ENCODE measurements around the gene ACTRT2.

Gene ACTRT2

GRCh38 chr1:3015744-3016143, 5.5 kb upstream of the ACTRT2 start:
- DNase-seq (ENCODE audit: extremely low read depth in 1 of 2, low read depth in 1 of 2), result no peak

DNA sequence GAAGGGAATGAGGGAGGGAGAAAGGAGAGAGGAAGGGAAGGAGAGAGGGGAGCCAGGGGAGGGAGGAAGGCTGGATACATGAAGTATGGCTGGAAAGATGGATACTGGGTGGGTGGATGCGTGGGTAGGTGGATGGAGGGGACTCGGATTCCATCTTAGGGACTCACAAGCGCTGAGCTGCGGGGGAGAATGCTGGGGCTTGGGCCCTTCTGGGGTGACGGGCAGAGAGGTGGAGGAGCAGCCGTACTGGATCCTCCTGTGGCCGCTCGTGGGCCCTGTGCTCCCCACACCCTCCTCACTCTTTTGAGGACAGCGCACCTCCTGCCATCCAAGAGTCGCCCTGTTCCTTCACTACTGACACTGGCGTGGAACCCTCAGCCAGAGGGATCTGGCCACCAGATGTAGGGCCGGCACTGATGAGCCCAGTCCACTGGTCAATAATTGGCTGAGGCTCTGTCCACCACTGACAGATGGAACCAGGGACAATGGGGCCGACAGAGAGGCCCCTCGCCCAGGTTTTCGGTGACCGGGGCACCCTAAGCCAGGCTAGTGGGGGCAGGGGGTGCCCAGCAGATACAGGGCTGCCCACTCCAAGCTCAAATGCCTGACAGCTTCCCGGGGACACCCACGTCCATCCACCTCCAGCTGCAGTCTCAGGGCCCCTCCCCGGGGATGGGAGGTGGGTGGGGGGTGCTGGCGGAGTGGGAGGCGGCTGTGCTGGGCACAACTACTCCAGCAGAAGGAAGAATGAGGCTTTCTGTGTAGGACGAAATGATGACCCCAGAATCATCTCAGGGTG, 4.4 kb upstream of the ACTRT2 start:
- DNase-seq (ENCODE audit: extremely low read depth in 1 of 2, low read depth in 1 of 2), result no peak

GRCh38 chr1:3017440-3018050, 3.7 kb upstream of the ACTRT2 start:
- no peak for DNase-seq (ENCODE audit: extremely low read depth in 1 of 2, low read depth in 1 of 2)

DNA sequence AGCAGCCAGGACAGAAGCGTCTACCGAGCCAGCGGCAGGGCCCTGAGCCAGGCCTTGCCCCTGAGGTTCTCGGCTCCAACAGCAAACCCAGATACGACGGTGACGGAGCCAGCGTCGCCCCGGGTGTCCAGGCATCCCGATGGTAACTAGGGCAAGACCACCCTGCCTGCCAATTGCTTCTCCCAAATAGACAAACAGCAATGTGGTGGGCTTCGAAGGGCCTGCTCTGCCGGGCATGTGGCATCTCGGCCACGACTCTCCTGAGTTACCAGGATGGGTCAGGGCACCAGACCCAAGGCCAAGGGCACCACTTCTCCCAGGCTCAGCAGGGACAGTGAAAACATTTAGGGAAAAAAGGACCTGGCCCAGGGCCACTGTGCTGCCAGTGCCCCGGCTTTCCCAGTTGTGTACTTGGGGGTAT, 3.2 kb upstream of the ACTRT2 start:
- no peak for DNase-seq (ENCODE audit: extremely low read depth in 1 of 2, low read depth in 1 of 2)

- no peak for DNase-seq (ENCODE audit: extremely low read depth in 1 of 2, low read depth in 1 of 2)
These were observed 2.7 kb upstream of the ACTRT2 start for GRCh38 chr1:3018576-3018975.

GRCh38 chr1:3019007-3019515, 2.2 kb upstream of the ACTRT2 start:
- DNase-seq (ENCODE audit: extremely low read depth in 1 of 2, low read depth in 1 of 2), result no peak

GRCh38 chr1:3019516-3020051, 1.7 kb upstream of the ACTRT2 start:
- DNase-seq (ENCODE audit: extremely low read depth in 1 of 2, low read depth in 1 of 2), result no peak

- DNase-seq (ENCODE audit: extremely low read depth in 1 of 2, low read depth in 1 of 2), result no peak
These were observed 881 bp upstream of the ACTRT2 start for GRCh38 chr1:3020263-3020909.

DNA sequence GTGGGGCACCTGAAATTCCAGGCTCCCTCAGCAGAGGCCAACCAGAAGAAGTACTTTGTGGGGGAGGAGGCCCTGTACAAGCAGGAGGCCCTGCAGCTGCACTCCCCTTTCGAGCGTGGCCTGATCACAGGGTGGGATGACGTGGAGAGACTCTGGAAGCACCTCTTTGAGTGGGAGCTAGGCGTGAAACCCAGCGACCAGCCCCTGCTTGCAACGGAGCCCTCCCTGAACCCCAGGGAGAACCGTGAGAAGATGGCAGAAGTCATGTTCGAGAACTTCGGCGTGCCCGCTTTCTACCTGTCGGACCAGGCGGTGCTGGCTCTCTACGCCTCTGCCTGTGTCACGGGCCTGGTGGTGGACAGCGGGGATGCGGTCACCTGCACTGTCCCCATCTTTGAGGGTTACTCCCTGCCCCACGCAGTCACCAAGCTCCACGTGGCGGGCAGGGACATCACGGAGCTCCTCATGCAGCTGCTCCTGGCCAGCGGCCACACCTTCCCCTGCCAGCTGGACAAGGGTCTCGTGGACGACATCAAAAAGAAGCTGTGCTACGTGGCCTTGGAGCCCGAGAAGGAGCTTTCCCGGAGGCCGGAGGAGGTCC, 634 bp downstream of the ACTRT2 start:
- DNase-seq (ENCODE audit: extremely low read depth in 1 of 2, low read depth in 1 of 2), result no peak

GRCh38 chr1:3022511-3022973, 1.3 kb downstream of the ACTRT2 start:
- DNase-seq (ENCODE audit: extremely low read depth in 1 of 2, low read depth in 1 of 2), result no peak

DNA sequence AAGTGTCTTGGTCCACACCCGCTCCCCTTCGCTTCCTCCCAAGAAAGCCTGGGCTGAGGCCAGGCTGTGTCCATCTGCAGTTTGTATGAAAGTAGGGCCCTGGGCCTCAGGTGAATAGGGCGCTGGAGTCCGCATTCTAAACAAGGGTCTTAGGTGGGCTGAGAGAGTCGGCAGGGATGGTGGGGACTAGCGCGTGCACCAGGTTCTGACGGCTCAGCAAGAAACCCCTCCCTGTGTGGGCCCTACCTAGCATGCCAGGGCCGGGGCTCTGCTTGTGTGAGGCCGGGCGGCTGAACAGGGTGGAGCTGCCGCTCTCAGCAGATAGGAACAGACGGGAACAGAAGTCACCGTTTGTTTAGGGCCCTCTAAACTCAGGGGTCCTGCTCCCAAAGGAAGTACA, 1.7 kb downstream of the ACTRT2 start:
- no peak for DNase-seq (ENCODE audit: extremely low read depth in 1 of 2, low read depth in 1 of 2)

DNA sequence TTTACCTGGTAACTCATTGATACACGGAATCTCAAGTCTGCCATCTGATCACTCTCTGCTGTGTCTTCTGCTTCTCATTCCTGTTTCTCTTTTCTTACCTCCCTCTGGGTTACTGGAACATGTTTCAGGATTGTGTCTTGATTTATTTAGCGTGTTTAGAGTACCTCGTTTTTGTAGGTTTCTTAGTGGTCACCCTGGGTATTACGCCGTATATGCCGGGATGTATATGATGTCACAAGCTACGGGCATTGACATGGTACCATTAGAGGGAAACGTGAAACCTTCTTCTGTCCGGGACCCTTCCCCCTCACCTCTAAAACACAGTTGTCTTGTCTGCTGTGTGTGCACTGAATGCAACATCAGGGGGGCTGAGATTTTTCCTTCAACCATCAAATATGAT, 2.8 kb downstream of the ACTRT2 start:
- no peak for DNase-seq (ENCODE audit: extremely low read depth in 1 of 2, low read depth in 1 of 2)

DNA sequence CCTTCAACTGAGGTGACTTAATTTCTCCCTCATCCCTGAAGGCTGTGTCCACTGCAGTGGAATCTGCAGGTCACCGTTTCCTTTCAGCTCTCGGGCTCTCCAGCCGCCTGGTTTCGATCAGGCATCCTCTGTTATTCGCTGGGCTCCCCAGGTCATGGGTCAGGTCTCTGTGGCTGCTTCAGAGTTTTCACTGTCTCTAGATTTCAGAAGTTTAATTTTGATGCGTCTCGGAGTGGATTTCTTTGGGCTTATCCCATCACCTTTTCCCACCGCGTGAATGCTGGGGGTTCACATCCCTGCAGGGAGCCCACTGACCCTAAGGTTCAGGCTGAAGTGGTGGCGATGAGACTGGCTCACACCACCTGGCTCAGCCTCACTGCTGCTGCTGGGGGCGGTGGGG, 3.3 kb downstream of the ACTRT2 start:
- DNase-seq (ENCODE audit: extremely low read depth in 1 of 2, low read depth in 1 of 2), result no peak

DNA sequence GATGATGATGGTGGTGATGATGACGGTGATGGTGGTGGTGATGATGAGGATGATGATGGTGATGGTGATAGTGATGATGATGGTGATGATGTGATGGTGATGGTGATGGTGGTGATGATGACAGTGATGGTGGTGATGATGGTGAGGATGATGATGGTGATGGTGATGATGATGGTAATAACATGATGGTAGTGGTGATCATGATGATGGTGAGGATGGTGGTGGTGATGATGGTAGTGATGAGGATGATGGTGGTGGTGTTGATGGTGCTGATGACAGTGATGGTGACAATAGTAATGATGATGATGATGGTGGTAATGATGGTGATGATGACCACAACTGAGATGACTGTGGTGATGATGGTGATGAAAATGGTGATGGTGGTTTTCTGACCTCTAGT, 4.9 kb downstream of the ACTRT2 start:
- DNase-seq (ENCODE audit: extremely low read depth in 1 of 2, low read depth in 1 of 2), result no peak

DNA sequence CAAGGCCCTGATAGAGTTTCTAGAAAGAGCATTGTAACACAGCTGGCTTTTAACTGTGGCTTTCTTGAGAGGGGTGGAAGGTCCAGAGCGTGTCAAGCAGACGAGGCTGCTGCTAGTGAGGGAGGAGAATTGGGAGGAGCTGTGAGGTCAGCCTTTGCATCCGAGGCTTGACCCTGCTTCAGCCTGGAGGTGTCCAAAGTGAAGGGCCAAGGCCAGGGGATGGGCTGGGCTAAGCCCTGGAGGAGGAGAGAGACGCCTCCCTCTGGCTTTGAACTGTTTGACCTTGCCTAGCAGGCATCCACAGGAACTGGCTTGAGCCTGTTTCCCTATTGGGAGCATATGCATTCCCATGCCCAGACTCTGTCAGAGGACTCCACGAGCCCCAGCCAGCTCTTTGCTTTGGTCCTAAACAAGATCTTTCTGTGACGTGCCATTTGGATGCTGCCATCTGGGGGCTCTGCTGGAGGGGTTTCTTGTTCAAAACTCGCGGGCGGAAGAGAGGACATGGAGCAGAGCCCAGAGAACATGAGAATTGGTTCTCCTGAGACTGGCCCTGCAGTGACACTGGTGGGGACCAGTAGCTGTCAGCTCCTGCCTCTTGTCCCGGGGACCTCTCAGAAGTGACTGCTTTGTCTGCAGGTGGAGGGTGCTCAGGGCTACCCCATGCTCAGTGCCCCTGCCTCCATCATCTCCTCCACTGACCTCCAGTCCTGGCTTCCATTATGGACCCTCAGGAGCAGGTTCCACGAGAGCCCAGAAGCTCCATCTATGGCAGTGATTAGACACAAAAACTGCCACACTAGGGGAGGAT, 5.5 kb downstream of the ACTRT2 start:
- no peak for DNase-seq (ENCODE audit: extremely low read depth in 1 of 2, low read depth in 1 of 2)

DNA sequence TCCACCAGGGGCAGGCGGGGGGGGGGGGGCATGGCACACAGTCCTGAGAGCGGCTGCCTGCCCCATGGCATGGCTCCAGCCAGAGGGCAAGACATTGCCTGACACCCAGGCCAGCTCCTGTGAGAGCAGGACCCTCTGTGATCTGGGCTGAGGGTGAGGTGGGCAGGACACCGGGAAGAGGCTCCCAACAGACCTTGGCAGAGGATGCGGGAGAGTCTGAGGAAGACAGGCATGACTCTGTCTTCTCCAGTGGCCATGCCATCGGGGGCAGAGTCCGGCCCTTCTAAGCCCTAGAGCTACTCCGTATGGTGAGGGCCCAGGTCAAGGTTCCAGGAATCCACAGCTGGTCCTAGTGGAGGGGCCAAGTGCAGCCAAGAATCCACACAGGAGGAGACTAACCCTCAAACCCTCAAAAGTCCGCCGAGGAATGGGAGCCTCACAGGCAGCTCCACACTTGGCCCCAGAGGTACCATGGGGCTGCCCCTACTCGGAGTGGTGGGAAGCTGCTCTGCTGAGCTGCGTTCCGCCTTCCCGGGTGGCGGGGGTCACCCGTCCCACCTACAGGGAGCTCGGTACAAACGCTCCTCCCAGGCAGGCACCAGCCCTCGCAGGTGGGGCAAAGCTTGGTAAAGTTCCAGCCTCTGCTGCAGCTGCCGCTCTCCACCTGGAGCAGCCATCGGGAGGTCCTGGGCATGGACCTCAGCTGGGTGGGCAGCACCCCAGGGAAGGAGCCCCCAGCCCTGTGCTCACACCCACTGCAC, 6.5 kb downstream of the ACTRT2 start:
- no peak for DNase-seq (ENCODE audit: extremely low read depth in 1 of 2, low read depth in 1 of 2)

- no peak for DNase-seq (ENCODE audit: extremely low read depth in 1 of 2, low read depth in 1 of 2)
These were observed 7.4 kb downstream of the ACTRT2 start for GRCh38 chr1:3028531-3029282.

GRCh38 chr1:3029481-3029961, 8.3 kb downstream of the ACTRT2 start:
- DNase-seq (ENCODE audit: extremely low read depth in 1 of 2, low read depth in 1 of 2), result no peak
